Effector CD4-positive, alpha-beta T cell (primary cell): ENCODE results near the gene ARFGAP2.

ENCODE experiments used
- DNase-seq: peaks from one replicate; pipeline ENCODE4 v3.0.0-alpha.2; 2020

The ARFGAP2 gene

GRCh38 chr11:47166368-47166767 is 10.3 kb downstream of the ARFGAP2 start:
- DNase-seq, result no peak

GRCh38 chr11:47165253-47165840 is 11.3 kb downstream of the ARFGAP2 start:
- DNase-seq, result no peak

DNA sequence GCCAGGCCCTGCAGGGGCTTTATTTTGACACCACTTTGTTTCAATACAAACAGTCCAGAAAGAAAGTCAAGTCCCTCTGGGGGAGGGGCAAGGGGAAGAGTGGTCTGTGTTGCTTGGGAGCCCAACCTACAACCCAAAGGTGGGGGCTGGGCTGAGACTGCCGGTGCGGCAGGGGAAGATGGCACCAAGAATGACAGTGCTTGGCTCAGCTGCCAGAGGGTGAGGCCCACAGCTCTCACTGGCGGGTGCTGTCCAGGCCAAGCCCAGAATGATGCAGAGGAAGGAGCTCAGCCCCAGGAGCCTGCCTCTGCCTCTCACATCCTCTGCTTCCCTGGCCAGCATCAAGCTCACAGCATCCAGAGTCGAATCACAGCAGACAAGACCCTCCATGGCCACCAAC is 12.4 kb downstream of the ARFGAP2 start:
- no peak for DNase-seq

GRCh38 chr11:47163898-47164297 is 12.8 kb downstream of the ARFGAP2 start:
- no peak for DNase-seq

DNA sequence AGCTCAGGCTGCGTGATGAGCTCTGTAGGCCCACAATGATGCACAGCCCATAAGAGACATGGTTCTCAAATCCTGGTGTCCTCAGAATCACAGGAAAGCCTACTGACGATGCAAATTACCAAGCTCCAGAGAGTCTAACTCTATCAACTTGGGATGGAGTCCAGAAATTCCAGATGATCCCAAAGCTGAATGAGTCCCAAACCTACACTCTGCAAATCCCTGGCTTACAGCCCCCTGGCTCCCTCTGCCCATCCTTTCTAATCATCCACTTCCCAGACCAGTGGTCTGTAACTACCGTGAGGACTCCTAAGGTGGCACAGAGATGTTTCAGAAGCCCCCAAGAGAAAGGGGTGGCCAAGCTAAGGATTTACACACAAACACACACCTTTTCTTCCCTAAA is 13.5 kb downstream of the ARFGAP2 start:
- no peak for DNase-seq

- DNase-seq, result no peak
These were observed 14.3 kb downstream of the ARFGAP2 start for GRCh38 chr11:47162426-47162825.

DNA sequence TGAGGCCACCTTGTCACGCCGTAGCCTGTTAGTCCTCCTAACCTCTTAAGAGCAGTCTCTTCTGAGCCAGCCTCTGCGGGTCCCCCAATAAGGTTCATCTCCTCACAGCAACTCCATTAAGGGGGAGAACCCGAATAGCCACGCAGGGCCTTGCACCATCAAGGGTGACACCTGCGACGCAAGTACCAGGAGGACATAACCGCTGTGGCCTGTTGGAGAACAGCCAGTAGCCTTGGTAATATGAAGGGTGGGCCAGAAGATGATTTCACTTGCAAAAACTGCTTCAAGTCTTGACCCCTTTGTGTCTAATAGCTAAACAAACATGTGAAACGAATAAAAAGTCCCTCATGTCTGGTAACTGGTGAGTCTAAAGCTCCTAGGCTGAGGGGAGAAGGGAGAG is 14.8 kb downstream of the ARFGAP2 start:
- DNase-seq, result no peak

- peak; percentile 41 for DNase-seq
These were observed 15.4 kb downstream of the ARFGAP2 start for GRCh38 chr11:47161134-47161854.

DNA sequence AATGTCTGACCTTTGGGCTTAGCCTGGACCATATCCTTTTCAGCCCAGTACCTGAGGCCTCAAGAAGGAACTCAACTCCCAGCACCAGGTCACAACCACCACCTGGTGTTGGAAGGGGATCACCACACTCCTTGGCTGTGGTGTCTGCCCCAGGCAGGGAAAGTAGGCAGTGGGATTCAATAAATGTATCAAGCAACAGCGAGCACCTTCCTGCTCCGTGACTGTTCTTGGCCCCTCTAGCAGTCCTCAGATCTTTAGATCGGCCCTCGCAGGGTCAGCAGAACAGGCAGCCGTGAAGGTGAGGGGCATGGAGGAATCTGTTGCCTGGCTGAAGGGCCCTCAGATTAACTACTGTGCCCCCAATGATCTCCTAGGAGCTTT is 15.9 kb downstream of the ARFGAP2 start:
- no peak for DNase-seq

DNA sequence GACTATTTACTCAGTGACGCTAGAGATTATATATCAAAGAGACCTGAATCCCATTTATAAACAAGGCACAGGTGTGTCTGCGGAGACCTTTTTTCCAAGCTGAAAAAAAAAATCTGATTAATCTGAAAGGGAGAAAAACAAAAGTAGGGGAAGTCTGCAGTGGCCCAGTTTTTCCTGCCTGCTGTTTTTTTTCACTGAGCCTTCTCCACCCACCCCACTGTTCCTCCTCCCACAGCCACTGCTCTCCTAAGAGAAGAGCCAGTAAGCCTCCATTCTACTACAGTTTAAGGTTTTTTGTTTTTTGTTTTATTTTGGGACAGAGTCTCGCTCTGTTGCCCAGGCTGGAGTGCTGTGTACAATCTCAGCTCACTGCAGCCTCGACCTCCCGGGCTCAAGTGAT is 18.4 kb downstream of the ARFGAP2 start:
- DNase-seq, result no peak

DNA sequence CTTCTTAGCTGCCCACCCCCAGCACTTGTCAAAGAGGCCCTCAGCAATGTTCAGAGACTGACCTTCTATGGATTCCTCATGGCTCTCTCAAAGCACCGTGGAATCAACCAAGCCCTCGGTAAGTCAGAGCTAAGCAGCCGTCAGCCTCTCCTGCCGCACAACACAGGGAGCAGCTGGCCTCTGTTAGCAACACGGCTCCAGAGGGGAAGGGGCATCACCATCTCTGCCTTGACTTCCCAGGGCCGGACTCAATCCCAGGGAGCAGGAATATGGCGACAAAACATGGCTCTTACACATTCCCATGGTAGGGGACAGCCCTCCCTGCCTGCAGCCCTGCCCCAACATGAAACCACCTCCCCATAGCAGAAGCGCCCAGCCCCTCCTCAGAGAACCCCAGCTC is 18.9 kb downstream of the ARFGAP2 start:
- DNase-seq, result no peak

DNA sequence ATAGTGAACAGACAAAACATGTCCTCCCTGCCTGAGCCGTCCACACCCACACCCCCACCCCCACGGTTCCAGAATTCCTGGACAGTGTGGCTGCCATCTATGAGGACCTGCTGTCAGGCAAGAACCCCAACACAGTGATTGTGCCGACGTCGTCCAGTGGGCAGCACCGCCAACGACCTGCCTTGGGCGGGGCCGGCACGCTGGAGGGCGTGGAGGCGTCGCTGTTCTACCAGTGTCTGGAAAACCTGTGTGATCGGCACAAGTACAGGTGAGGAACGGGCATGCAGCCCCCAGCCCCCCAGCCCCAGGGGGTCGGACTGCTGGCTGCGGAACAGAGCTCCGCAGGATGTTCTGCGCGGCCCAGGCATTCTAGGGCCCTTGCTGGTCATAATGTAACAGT is 19.7 kb downstream of the ARFGAP2 start:
- DNase-seq, result no peak

GRCh38 chr11:47156333-47156732 is 20.3 kb downstream of the ARFGAP2 start:
- DNase-seq, result no peak

DNA sequence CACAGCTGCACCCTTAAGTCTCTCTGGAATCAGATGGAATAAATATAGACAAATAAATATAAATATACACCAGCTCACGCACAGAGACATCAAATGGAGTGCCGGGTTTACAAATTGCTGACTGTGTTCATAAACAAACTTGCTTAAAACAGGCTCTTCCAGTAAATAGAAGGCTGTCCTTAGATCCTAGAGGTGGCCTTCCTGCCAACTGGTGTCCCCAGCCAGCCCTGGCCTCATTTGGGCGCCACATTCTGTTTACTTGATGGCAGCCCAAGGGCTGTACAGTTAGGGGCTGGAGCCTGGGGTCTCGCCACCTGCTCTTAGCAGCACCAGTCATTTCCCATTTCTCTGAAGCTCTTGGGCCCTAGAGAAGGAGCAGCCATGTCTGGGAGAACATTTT is 20.8 kb downstream of the ARFGAP2 start:
- DNase-seq, result no peak

GRCh38 chr11:47154616-47155570 is 21.8 kb downstream of the ARFGAP2 start:
- no peak for DNase-seq

DNA sequence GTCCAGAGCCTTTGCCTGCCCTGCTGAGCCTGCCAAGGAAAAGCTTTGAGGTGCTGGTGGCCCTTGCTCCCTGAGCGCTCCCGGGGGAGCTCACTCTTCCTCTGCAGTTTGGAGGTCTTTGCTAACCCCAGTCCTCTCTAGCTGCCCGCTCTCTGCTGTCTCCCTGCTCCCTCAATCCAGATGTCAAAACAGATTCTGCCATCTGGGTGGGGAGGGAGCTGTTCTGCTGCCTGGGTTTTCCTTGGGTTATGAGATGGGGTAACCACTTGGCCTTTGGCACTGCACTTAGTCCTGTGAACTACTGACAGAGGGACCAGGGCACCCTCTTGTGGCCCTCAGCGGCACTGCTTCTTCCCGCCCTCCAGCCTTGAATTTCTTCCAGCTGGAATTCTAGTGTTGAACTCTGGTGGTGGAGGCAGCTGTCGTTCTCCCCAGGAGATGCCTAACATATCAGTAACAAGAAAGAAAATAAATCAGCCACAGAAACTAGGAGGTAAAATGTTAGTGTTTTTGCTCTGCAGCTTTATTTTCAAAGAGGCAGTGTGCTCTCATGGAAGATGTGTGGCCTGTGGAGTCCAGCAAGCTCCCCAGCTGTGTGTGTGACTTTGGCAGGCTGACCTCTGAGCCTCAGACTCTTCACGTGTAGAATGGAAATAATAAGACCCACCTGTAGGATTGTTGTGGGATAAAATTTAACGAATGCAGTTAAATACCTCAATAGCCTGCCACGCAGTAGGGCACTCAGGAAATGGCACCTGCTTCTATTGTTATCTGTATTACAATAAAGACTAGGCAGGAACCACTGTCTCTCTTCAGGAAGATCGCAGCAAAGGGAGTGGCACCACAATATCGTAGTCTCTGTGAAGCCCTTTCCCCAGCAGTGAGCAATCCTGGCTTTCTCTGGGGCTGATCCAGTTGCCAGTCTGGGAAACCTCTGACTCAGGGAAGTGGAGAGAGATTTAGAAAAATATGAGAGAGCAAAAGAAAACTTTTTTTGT is 23.4 kb downstream of the ARFGAP2 start:
- peak; percentile 32 for DNase-seq

GRCh38 chr11:47152126-47152952 is 24.3 kb downstream of the ARFGAP2 start:
- no peak for DNase-seq

DNA sequence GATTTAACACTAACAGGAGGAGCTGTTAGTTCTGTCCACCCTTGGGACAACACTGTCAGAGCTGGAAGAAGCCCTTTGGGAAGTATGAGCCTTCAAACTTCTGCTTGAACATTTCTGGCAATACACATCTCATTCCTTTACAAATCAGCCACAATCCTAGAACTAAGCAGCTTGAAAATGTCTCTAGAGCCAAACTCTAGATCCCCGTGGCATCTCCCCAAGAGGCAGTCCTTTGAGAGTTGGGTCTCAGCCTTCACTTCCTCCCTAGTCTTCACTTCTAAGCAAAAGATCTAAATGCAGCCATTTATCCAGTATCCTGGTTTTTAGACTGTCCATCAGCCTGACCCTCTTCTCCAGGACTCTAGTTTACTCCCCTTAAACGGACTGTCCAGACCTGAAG is 26.9 kb downstream of the ARFGAP2 start:
- no peak for DNase-seq

DNA sequence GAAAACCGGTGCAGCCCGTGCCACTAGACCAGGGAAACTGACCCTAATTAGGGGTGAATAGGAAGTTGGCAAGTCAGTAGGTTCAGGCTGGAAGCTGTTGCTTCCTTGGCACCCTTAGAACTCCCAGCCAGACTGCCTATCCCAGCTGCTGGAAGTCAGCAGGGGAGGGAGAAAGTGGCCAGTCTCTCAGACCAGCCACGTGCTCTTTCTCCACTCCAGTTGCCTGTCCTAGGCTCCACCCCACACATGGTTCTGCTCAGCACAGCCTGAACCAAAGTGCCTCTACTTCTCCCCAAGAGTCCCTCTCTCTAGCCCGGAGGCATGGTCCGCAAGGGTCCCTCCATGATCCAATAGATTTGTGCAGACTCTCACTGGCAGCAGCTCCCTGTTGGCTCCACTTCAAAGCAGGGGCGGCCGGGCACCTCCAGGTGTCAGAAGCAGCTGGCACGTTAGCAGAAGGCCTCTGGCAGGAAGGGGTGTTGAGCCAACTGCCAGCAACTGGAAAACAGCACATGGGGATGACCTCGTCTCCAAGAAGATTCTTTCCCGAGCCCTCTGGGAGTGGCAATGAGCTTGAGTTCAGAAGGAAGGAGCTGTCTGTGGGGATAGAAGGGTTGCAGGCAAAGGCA is 27.7 kb downstream of the ARFGAP2 start:
- DNase-seq, result no peak

GRCh38 chr11:47148270-47148669 is 28.4 kb downstream of the ARFGAP2 start:
- no peak for DNase-seq

DNA sequence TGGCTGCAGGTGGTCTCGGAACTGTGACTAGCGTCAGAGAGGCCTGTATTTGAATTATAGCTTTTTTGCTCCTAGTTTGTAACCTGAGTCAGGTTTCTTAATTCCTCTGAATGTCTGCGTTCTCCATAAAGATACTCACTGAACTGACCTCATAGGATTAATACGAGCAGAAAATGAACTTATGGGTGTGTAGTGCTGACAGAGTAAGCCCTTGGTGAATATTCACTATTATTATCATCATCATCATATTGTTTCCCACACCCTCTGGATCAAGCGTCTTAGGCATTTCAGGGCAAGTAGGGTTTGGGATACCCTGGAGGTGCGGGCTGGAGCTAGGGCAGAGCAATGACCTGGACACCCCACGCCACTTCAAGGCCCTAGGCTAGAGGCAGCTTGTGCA is 29.0 kb downstream of the ARFGAP2 start:
- DNase-seq, result no peak
